ENCODE data around the gene SAMD14. TPM values are rescaled to one million over a fixed set of nuclear protein-coding genes. Genes with fewer than 3 reads are reported as not detected.

Gene SAMD14
- polyA plus RNA-seq, 2 of the 4 experiments (the other 2 are of a cell fraction): 0.12 to 0.75 TPM

- no peak for TF ChIP-seq CBX2 (IDR thresholded peaks at IDR 0.05; ENCODE audit: borderline replicate concordance, low read depth)
- peak; percentile 86 for TF ChIP-seq POLR2AphosphoS2 (conservative IDR thresholded peaks at IDR 0.05; ENCODE audit: low read length)
- no peak for TF ChIP-seq HDAC2 (IDR thresholded peaks at IDR 0.05)
- peak; percentile 67; the same call in 1 of the 2 replicates for TF ChIP-seq PBX3 (IDR thresholded peaks at IDR 0.05)
- TF ChIP-seq HEYL (CRISPR knock-in tag; IDR thresholded peaks at IDR 0.05): no peak
- no peak for TF ChIP-seq EP300 (IDR thresholded peaks at IDR 0.05)
- TF ChIP-seq CHD4 (IDR thresholded peaks at IDR 0.05; ENCODE audit: borderline replicate concordance): no peak; the same call in 1 of the 2 replicates
- TF ChIP-seq RCOR1 (IDR thresholded peaks at IDR 0.05; ENCODE audit: low read depth, low read length): no peak
- no peak for TF ChIP-seq ELK1 (IDR thresholded peaks at IDR 0.05; ENCODE audit: low read depth, low read length)
- TF ChIP-seq RAD21 (conservative IDR thresholded peaks at IDR 0.05 in 1 of 2, IDR thresholded peaks at IDR 0.05 in 1 of 2): no peak
Observed at GRCh38 chr17:50094753-50095619, 35.0 kb downstream of the SAMD14 start, which contains the start of gene PDK2 (continued).

- Histone ChIP-seq H3K4me2 (peak overlapping the region; percentile 85), H3K4me1 (peaks cover 17% of the 10 kb centered on the region), H3K27ac (peak overlapping the region; percentile 40 to 90), H3K4me3 (peak overlapping the region; percentile 76), H3K9me3 (no peaks in the 10 kb centered on the region)
- DNase-seq (ENCODE audit: low read depth in 1 of 2, low spot score in 1 of 2) (peak; percentile 91 to 95), ATAC-seq (peak; percentile 51 to 78), FAIRE-seq (peak; percentile 80)
- WGBS (ENCODE audit: missing lambda C conversion rate): 2% methylated on average over 21 of the region's 21 CpGs
- ChIA-PET POLR2A (interaction anchor here (0.6 to 2.5 kb wide), 9 partner anchors 16 to 67 kb away, joined by 3 to 21 read pairs (median 4); partner anchors contain the start of genes ITGA3 and PPP1R9B), CTCF (interaction anchor here (0.6 to 30.9 kb wide), 59 partner anchors 10 to 768 kb away, joined by 3 to 1356 read pairs (median 4); partner anchors contain the start of genes ITGA3, LRRC59, PPP1R9B and SAMD14)
- TF ChIP-seq TFCP2L1 (CRISPR knock-in tag; IDR thresholded peaks at IDR 0.05) (no peak), RAD21 (conservative IDR thresholded peaks at IDR 0.05 in 1 of 2, IDR thresholded peaks at IDR 0.05 in 1 of 2) (peak; percentile 65 to 73), POLR2A (IDR thresholded peaks at IDR 0.05; ENCODE audit: low read length) (no peak), POLR2AphosphoS2 (conservative IDR thresholded peaks at IDR 0.05; ENCODE audit: low read length) (no peak), RFX5 (IDR thresholded peaks at IDR 0.05) (no peak), EHMT2 (IDR thresholded peaks at IDR 0.05; ENCODE audit: low read depth) (no peak), CBX2 (IDR thresholded peaks at IDR 0.05; ENCODE audit: borderline replicate concordance, low read depth) (no peak), BHLHE40 (IDR thresholded peaks at IDR 0.05; ENCODE audit: low read depth, low read length) (no peak), RARB (CRISPR knock-in tag; IDR thresholded peaks at IDR 0.05) (no peak), EHF (CRISPR knock-in tag; IDR thresholded peaks at IDR 0.05) (no peak), ELK1 (IDR thresholded peaks at IDR 0.05; ENCODE audit: low read depth, low read length) (no peak), ZC3H11A (IDR thresholded peaks at IDR 0.05) (0 out of 2 replicates have a peak, but pooled peaks have one; percentile 4), FOSL2 (IDR thresholded peaks at IDR 0.05) (no peak), FOSL2 (CRISPR knock-in tag; IDR thresholded peaks at IDR 0.05) (no peak), MAX (IDR thresholded peaks at IDR 0.05) (0 out of 2 replicates have a peak, but pooled peaks have one; percentile 32), SMC3 (IDR thresholded peaks at IDR 0.05) (peak; percentile 79), MAFK (IDR thresholded peaks at IDR 0.05; ENCODE audit: partially characterized antibody) (no peak), ZFP36 (IDR thresholded peaks at IDR 0.05; ENCODE audit: borderline replicate concordance, partially characterized antibody) (no peak), FOXS1 (CRISPR knock-in tag; IDR thresholded peaks at IDR 0.05) (no peak), HDAC2 (IDR thresholded peaks at IDR 0.05) (no peak), RCOR1 (IDR thresholded peaks at IDR 0.05; ENCODE audit: low read depth, low read length) (no peak), PBX3 (IDR thresholded peaks at IDR 0.05) (no peak), CTCF (IDR thresholded peaks at IDR 0.05) (peak; percentile 98), NFE2L2 (conservative IDR thresholded peaks at IDR 0.05; ENCODE audit: low read length) (no peak), KDM1A (IDR thresholded peaks at IDR 0.05; ENCODE audit: low read depth) (no peak), BCL3 (IDR thresholded peaks at IDR 0.05) (no peak)
Observed at GRCh38 chr17:50094243-50094752, 35.7 kb downstream of the SAMD14 start.

Measured in A549 (cell line).